SK-MEL-5 (cell line): ENCODE data around the gene CADPS. TPM values are rescaled to one million over a fixed set of nuclear protein-coding genes. Genes with fewer than 3 reads are reported as not detected.

Experiments
- DNase-seq: peaks from one replicate; pipeline ENCODE4 v3.0.0-alpha.2; 2016; ENCODE audit warnings: low read depth, low spot score
- in situ Hi-C: cut with HindIII; loops from 2 replicates; pipeline ENCODE4 v1.10.0; 2016; ENCODE audit warnings: low sequenced_read_pairs, high pct_unique_total_duplicates, low pct_unique_long_range_greater_than_20kb
- total RNA-seq: library from RNA; depleted of rRNA; stranded (reverse); fragments of >200 nt; shearing (Covaris generic); gene quantifications from 2 replicates; pipeline ENCODE4 v1.2.3, GENCODE V29; 2014

The CADPS gene
- total RNA-seq, 1 experiment from 2014 or later, result not detected

DNA sequence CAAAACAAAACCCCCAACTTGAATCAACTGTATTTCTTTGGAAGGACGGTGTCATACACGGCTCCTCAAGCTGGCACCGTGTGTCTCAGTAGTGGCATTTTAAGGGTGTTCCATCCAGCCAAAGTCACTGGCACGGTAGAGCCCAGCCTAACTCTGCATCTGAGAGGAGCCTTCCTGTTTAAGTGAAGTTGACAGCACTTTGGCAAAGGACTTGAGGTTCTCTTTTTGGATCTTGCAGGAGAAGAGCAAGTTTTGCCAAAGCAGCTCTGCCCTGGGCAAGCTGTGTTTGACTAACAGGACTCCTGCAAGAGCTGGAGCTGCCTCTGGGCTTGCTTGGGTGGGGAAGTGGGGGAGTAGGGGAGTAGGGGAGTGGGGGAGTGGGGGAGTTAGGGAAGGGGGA, 392.3 kb downstream of the CADPS start:
- no peak for DNase-seq
- in situ Hi-C loops, result no loop called here

DNA sequence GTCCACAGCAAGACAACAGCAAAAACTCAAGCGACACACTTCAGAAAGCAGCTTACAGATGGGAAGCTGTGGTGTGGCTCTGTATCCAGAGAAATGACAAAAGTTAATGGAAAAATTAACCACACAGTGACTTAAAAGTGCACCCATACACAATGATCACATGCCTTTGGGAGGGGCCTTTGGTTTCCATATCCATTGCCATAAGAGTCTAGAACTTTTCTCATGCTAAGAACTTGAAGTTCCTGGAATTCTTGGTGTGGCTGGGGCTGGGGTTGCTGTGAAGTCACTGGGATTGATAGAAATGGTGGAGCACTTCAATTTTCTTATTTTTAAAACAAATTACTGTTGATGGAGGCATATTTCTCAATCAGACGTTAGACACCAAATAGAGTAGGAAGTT, 393.3 kb downstream of the CADPS start:
- in situ Hi-C loops, result no loop called here

DNA sequence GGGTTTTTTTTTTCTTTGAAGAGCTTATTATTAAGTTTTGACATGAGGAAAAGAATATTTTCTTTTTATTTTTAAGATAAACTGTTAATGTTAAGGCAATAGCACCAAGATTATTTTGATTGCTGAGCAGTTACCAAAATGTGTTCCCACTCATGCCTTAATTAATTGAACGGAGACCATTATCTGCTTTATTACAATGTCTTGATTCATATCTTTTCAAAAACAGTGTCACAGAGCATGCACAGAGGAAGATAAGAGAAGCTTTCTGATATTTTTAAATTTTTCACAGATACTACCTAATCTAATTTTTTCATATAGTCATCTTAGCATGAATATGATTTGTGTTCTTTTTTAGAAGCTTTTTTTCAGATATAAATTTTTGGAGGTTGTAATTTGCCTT, 395.2 kb downstream of the CADPS start:
- DNase-seq, result no peak
- in situ Hi-C loops, result no loop called here

More for the DNA sequence above, 393.3 kb downstream of the CADPS start:
- no peak for DNase-seq

DNA sequence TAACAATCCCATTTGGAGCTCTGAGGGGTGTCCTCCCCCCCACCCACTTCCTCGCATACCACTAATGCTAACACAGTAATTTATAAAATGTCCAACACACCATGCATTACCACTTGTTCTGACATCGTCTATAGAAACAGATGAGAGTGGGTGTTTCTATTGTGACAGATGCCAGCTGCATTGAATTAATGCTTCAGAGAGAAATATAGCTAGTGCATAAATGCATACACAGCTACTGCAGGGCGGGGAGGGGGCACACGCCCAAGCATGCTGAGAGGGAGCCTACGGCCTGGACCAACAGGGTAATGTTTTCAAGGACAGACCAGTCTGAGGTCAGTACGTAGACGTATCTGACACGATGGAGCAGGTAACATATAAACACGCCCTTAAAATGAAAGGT, 395.9 kb downstream of the CADPS start:
- no peak for DNase-seq
- in situ Hi-C loops, result no loop called here

DNA sequence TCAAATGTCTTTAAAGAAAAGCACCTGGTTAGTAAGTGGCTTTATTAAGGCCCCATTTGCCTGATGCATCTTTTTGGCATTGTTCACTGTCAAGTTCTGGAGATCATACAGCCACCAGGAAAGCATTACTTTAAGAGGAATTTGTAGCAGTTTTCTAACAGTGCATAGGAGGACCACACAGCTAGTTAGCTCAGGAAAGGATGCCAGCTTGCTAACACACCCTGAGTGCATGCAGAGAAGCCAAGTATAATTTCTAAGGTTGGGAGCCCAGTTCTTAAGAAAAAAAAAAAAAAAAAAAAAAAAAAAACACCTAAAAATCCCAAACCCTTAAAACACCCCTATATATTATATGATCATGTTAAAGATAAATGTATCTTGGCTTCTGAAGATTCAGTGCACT, 399.9 kb downstream of the CADPS start:
- in situ Hi-C loops, result no loop called here

DNA sequence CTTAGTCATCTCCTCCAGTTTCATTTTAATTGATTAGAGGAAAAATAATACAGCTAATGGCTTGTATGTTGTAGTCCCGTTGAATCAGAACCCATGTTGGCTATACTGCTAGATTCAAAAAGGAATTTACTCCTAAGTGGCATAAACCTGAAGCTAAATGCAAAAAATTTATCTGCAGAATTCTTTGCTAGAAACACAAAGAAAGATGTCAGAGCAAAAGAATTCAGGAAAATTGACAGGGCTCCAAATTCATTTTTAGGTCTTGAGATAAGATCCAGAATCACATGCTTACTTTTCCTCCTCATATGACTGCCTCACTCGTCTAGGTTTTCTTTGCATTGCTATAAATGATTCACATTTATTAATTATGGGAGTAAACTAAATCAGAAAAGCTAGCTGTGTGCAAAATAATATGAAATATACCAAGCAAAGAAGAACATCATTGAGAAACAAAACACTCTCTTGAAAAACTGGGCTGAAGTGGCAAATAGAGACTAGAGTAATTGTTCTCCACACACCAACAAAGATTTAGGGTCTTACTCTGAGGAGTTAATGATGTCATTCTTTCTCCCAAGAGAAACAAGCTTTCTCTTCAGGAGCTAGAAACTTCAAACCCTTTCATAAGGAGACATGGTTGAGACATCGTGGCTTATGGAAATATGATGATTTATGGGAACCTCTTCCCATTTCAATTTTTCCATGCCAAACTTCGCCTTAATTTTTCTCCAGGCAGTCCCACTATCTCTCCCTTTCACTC, 407.1 kb downstream of the CADPS start:
- DNase-seq, result peak; percentile 15
- in situ Hi-C loops, result no loop called here

More for the DNA sequence above, 399.9 kb downstream of the CADPS start:
- no peak for DNase-seq

DNA sequence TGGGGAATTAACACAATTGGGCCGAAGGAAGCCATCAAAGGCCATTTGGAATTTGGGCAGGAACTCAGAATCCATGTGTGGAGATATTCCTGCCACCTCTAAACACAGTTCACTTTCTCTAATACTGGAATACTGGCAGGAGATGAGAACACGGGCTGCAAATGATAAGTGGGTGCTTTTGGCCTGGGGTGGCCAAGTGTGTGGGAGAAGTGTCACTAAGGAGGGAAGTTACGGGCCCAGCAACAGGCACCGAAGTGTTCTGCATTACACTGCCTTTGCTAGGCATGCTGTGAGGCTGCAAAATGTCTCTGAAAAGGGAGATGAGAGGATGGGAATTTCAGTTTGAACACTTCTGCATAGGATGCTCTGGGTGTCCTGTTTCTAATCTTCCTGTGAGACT, 412.4 kb downstream of the CADPS start:
- in situ Hi-C loops, result no loop called here
- DNase-seq, result no peak

DNA sequence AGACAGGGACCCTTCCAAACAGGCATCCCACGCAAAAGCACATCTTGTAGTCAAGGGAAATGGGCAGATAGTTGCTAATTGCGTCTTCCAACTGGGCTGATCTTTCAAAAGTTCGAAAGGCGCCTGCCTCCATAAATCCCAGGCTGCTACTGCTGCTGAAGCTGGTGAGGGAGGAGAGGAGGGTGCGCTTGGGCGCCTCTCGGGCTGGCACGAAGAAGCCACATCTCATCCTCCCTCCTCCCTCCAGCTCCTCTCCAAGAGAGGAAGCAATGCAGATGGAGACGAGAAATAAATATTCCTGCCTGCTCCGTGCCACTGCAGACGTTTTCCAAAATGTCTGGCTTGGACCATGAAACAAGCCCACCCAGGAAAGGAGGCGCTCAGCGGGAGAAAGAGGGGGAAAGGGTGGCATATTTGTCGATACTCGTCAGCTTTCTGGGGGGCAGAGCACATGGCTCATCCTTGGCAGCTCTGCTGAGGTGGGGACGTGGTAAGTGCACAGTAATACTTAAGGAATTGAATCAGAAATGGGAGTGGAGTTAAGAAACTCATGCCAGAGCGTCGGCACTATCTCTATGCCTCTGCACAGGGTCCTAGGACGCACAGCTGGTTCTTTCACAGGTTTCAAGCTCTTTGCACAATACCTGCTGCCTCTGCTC, 413.0 kb downstream of the CADPS start:
- in situ Hi-C loops, result no loop called here
- no peak for DNase-seq

DNA sequence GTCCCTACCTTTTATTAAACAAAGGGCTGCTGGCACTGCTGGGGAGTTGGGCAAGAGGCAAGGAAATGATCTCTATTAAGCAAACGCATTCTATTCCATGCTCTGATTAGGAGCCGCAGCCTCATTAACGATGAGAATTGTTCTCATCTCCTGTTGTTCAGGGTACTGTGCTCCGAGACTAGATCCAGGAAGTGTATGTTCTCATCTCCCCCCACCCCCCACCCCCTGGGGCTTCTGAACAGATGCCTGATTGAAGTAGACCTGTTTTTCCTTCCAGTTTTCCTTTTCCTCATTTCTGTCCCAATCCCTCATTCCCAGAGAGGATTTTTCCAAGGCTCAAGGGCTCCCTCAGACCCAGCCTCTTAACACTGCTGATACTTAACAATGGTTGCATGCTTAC, 420.3 kb downstream of the CADPS start:
- in situ Hi-C loops, result no loop called here

DNA sequence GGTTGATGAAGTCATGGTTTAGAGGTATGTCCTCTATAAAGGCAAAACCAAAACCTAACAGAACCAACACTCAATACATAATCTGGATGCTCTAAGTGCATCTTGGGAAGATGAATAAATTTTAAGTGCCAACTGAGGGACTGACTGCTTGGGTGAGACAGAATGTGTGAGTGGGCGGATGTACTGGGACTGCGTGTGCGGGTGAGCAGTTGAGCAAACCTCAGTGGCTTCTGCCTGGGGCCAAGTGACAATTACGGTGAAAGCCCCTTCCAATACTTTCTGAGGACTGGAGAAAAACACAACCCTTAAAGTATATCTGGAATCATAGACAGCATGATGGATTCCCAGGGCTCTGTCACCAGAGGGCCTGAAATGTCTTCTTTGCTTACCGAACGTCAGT, 421.8 kb downstream of the CADPS start:
- no peak for DNase-seq
- in situ Hi-C loops, result no loop called here

More for the DNA sequence above, 420.3 kb downstream of the CADPS start:
- no peak for DNase-seq

DNA sequence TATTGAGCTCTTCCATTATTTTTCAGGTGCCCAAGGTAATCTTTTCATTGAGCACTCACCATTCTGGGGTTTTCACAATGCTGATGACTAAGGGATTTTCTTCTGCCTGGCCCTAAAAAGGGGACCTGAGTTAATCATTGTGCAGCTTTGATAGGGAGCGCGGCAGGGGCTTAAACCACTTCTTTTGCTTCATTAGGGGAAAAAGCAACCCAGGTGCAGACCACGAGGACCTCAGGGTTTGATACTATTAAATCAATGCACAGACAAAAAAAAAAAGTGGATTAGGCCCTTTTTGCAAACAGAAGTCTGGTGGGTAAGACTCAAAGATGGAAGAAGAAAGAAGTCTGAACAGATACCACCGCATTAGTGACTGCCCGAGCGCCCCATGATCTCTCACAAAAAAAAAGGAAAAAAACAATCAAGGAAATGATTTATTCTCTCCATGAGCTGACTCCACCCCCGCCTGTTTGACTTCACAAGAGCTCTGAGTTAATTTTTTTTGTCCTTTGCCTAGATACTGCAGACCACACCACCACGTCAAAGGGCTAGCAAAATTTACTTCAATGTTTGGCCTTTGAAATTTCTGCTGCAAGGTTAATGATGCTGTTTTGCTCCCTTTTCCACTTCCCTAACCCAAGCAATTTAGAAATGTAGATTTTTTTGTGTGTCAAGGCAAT, 423.9 kb downstream of the CADPS start:
- in situ Hi-C loops, result no loop called here
- no peak for DNase-seq

DNA sequence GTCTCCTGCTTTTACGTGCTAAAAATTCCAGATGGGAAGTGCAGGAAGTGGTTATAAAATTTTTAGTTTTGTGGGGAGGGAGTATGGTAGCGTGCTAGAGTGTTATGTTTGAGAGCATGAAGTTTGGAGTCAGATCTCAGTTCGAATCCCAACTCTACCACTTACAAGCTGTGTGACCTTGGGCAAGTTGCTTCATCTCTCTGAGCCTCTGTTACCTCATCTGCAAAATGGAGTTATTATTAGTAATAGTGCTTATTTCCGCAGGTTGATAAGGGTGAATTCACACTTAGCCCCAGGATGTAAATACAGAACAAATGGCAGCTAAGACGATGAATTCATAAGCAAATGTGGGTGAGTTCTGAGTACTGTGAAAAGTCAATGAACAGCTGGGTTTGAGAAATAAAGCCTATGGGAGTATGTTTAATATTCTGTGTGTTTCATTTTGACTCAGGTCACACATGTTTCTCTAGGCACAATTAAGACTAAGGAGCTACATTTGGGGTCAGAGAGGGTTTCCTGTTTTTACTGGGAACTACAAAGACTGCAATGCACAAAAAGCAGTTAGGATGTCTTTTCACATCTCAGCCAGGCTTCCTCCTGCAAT, 428.8 kb downstream of the CADPS start:
- in situ Hi-C loops, result no loop called here
- DNase-seq, result no peak

DNA sequence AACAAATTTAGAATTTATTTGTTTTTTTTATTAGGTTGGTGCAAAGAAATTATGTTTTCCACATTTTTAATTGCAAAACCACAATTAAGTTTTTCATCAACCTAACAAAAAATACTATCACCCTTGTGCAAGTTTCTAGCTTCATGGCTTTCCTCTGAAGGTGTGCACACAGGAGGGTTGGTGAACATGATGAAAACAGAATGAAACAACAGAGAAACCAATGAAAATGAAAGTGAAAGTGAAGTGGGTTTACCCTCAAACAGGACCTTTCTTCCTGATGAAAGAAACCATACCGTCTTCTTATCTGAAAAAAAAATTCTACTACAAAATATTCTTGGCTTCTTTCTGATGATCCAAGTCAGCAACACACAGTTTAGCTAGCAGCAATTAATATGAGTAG, 429.9 kb downstream of the CADPS start:
- no peak for DNase-seq
- in situ Hi-C loops, result no loop called here

DNA sequence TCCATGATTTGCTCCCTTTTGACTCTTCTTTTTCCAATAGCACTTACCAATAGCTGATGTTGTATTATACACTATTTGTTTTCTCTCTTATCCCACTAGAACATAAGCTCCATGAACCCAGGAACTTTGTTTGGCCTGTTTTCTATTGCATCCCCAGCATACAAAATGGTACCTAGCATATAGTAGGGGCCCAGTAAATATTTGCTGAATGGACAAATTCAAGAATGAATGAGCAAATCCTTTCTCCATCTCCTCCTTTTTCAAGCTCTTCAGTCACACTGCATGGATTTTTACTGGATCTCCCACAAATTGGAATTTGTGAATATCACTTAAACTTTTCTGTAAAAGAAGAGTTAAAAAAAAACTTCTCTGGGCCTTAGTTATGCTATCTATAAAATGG, 435.2 kb downstream of the CADPS start:
- in situ Hi-C loops, result no loop called here

DNA sequence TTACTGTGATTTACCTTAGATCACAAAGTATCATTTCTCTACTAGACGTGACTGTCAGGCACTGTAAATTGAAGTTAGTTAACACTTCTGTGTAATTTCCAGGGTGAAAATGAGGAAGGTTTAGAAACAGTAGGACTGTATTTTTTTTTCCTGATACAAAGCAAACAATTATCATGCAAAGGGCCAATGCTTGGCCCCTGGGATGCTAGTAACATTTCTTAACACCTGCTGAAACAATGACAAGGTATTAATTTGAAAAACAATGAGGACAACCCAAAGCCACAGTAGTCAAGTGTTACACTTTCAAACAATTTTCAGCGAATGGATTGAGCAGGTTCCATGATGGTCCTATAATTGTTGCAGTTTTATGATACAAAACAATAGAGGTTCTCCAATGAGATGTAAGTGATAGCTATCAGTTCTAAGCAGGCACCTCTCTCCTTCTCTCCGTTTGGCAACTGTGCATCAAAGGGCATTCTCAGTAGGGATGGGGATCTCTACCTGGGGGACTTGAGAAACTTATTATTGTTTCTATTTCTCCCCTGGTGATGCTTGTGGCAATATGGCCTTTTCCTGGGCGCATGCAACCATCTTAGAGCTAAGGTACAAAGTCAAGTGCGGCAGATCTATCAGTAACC, 435.9 kb downstream of the CADPS start:
- no peak for DNase-seq
- in situ Hi-C loops, result no loop called here

More for the DNA sequence above, 435.2 kb downstream of the CADPS start:
- no peak for DNase-seq

DNA sequence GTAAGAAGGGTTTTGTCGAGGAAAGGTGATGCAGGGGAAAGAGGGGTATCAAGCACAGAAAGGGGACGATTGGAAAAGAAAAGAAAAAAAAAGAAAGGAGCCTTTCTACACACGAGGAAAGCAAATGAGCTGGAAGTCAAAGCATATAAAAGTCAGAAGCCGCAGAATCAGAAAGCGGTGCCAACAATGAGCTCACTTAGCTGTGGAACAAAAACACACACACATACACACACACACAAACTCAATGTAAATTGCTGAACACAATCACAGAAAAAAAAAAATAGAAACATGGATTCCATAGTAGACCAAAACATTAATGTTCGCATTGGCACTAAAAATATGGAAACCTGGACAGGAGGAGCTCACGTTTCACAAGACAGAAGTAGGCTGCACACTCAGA, 438.4 kb downstream of the CADPS start:
- no peak for DNase-seq

DNA sequence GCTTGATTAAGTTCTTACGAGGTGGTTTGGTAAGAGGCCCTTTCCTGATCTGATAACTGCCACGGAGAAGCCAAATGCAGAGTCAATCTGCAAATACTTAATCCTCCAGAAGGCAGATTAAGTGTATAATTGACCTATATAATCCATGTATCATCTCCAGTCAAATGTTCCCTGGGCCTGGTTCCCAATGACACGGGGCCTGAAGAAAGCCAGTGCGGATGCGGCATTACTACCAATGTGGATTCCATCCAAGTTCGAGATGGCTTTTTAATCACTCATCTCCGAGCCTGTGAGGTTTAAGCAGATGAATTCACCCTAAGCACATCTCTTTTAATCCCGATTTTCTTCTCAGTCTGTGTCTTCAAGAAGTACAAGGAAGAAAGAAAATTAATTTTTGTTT, 441.8 kb downstream of the CADPS start:
- DNase-seq, result no peak
- in situ Hi-C loops, result no loop called here

More for the DNA sequence above, 438.4 kb downstream of the CADPS start:
- in situ Hi-C loops, result no loop called here

DNA sequence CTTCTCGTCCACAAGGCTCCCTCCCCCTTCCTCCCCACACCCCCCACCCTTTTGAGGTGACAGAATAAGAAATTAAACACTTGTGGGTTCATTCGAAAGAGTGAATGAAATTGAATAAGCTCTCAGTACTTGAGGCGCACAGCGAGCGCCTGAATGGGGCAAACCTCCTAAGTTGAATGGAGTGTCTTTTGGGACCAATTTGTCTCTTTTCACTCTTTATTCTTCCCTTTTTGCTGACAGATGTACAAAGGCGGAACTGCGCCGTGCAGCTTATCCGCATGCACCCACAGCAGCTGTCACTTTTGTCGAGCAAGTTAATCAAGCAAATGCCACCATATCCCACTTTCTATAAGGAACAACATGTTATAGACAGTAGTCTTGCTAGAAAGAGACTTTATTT, 454.0 kb downstream of the CADPS start:
- in situ Hi-C loops, result no loop called here
- DNase-seq, result no peak
